ENCODE results near the gene PPP1CC.
"Not testable (repeated sequence)": the region's sequence is repeated elsewhere in the genome, so short reads cannot be mapped to it uniquely, and the experiment has no call there.

Gene PPP1CC

GRCh38 chr12:110725267-110725666 lies 17.4 kb downstream of the PPP1CC start:
- DNase-seq (ENCODE audit: low read depth): no peak

GRCh38 chr12:110722892-110723291 lies 19.8 kb downstream of the PPP1CC start:
- not testable (repeated sequence) for DNase-seq (ENCODE audit: low read depth)

- DNase-seq (ENCODE audit: low read depth): no peak
Observed at GRCh38 chr12:110721570-110721969, 21.1 kb downstream of the PPP1CC start.

- no peak for DNase-seq (ENCODE audit: low read depth)
Observed at GRCh38 chr12:110720516-110720915, 22.2 kb downstream of the PPP1CC start.

- no peak for DNase-seq (ENCODE audit: low read depth)
Observed at GRCh38 chr12:110718222-110718908, 24.3 kb downstream of the PPP1CC start.

GRCh38 chr12:110717037-110717436 lies 25.7 kb downstream of the PPP1CC start:
- no peak for DNase-seq (ENCODE audit: low read depth)

GRCh38 chr12:110708917-110709316 lies 33.8 kb downstream of the PPP1CC start:
- no peak for DNase-seq (ENCODE audit: low read depth)

GRCh38 chr12:110705309-110705708 lies 37.4 kb downstream of the PPP1CC start:
- DNase-seq (ENCODE audit: low read depth): no peak

GRCh38 chr12:110704750-110705149 lies 37.9 kb downstream of the PPP1CC start:
- DNase-seq (ENCODE audit: low read depth): no peak

- DNase-seq (ENCODE audit: low read depth): no peak
Observed at GRCh38 chr12:110704231-110704630, 38.5 kb downstream of the PPP1CC start.

- no peak for DNase-seq (ENCODE audit: low read depth)
Observed at GRCh38 chr12:110702081-110702480, 40.6 kb downstream of the PPP1CC start.

GRCh38 chr12:110699591-110700445 lies 42.9 kb downstream of the PPP1CC start:
- DNase-seq (ENCODE audit: low read depth): no peak

GRCh38 chr12:110698171-110698902 lies 44.4 kb downstream of the PPP1CC start:
- DNase-seq (ENCODE audit: low read depth): no peak

- DNase-seq (ENCODE audit: low read depth): no peak
Observed at GRCh38 chr12:110697236-110697635, 45.5 kb downstream of the PPP1CC start.

GRCh38 chr12:110696283-110696682 lies 46.4 kb downstream of the PPP1CC start:
- DNase-seq (ENCODE audit: low read depth): no peak

GRCh38 chr12:110694330-110694901 lies 48.3 kb downstream of the PPP1CC start:
- no peak for DNase-seq (ENCODE audit: low read depth)

- no peak for DNase-seq (ENCODE audit: low read depth)
Observed at GRCh38 chr12:110693731-110694130, 49.0 kb downstream of the PPP1CC start.

- DNase-seq (ENCODE audit: low read depth): no peak
Observed at GRCh38 chr12:110690127-110690430, 52.6 kb downstream of the PPP1CC start.

- peak; percentile 15 for DNase-seq (ENCODE audit: low read depth)
Observed at GRCh38 chr12:110689281-110690126, 53.2 kb downstream of the PPP1CC start.

- no peak for DNase-seq (ENCODE audit: low read depth)
Observed at GRCh38 chr12:110688446-110689280, 54.0 kb downstream of the PPP1CC start, which contains the start of gene HVCN1. TSS of gene HVCN1 (minus strand) at chr12:110689115. CDS start at chr12:110683245, 5,870 bp downstream.

Data from stimulated activated CD8-positive, alpha-beta memory T cell treated with anti-CD3 and anti-CD28 coated beads, Interleukin-7, amount 100 ng/mL, for 24 hours (primary cell).